Testis (tissue), 2 donors: ENCODE measurements around the gene TRPV5.

Experiments used
- POLR2A ChIP-seq: fragments of 450-650 bp; IDR thresholded peaks from one replicate; pipeline ENCODE4 v1.6.1; 2017; ENCODE audit warnings: antibody characterized with exemption, mild to moderate bottlenecking, moderate library complexity
- TF ChIP-seq, protein P1 (sequence below), 3 experiments: fragments of 450-650 bp in 2 of 3; fragments of 200-600 bp in 1 of 3; sonication (generic) in 1 of 3; IDR thresholded peaks; one replicate each; pipeline ENCODE4 v1.5.1; 2016 to 2019; ENCODE audit warnings: antibody characterized with exemption in 3 of 3, mild to moderate bottlenecking in 2 of 3, moderate library complexity in 1 of 3

DNA sequence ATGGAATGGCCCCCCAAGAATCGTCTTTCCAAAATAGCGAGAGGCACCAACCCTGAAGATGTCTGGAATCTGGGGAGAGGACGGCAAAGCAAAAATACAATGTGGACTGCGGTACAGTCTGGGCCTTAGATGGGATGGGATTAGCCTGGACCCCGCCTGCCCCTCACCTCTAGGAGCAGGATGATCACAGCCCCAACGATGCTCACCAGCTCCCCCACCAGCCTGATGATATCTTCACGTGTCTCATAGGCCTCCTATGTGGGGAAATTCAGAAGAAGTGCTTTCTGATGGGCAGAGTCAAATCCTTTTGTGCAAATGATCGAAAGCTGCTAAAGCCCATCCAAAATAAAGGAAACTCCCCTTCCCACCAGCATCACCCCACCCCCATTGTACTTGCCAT lies 18.2 kb downstream of the TRPV5 start:
- TF ChIP-seq, protein P1, sequence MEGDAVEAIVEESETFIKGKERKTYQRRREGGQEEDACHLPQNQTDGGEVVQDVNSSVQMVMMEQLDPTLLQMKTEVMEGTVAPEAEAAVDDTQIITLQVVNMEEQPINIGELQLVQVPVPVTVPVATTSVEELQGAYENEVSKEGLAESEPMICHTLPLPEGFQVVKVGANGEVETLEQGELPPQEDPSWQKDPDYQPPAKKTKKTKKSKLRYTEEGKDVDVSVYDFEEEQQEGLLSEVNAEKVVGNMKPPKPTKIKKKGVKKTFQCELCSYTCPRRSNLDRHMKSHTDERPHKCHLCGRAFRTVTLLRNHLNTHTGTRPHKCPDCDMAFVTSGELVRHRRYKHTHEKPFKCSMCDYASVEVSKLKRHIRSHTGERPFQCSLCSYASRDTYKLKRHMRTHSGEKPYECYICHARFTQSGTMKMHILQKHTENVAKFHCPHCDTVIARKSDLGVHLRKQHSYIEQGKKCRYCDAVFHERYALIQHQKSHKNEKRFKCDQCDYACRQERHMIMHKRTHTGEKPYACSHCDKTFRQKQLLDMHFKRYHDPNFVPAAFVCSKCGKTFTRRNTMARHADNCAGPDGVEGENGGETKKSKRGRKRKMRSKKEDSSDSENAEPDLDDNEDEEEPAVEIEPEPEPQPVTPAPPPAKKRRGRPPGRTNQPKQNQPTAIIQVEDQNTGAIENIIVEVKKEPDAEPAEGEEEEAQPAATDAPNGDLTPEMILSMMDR (IDR thresholded peaks at IDR 0.05) = no peak
- TF ChIP-seq POLR2A = no peak
